GM21717 (cell line): ENCODE results near the gene FASTKD2.
"Not testable (repeated sequence)": the region's sequence is repeated elsewhere in the genome, so short reads cannot be mapped to it uniquely, and the experiment has no call there.

Experiments
- ATAC-seq: cut with Tn5 transposase; IDR thresholded peaks from one replicate; pipeline ENCODE4 v1.9.1; 2021; ENCODE audit warnings: mild to moderate bottlenecking, moderate library complexity; ENCODE audit not compliant: unreplicated experiment

Gene FASTKD2

GRCh38 chr2:206790311-206790935 is 25.0 kb downstream of the FASTKD2 start:
- ATAC-seq: no peak

- ATAC-seq: no peak
Measured at GRCh38 chr2:206792645-206793044, 27.2 kb downstream of the FASTKD2 start.

- no peak for ATAC-seq
Measured at GRCh38 chr2:206797376-206797775, 32.0 kb downstream of the FASTKD2 start.

- ATAC-seq: peak; percentile 73
Measured at GRCh38 chr2:206798000-206798399, 32.6 kb downstream of the FASTKD2 start.

- ATAC-seq: no peak
Measured at GRCh38 chr2:206799083-206799482, 33.7 kb downstream of the FASTKD2 start.

GRCh38 chr2:206800506-206801417 is 35.4 kb downstream of the FASTKD2 start:
- peak; percentile 58 for ATAC-seq

GRCh38 chr2:206801418-206802189 is 36.2 kb downstream of the FASTKD2 start:
- no peak for ATAC-seq

- no peak for ATAC-seq
Measured at GRCh38 chr2:206802654-206803514, 37.5 kb downstream of the FASTKD2 start.

GRCh38 chr2:206804326-206804725 is 38.9 kb downstream of the FASTKD2 start:
- ATAC-seq: no peak

- ATAC-seq: no peak
Measured at GRCh38 chr2:206805887-206806607, 40.6 kb downstream of the FASTKD2 start.

GRCh38 chr2:206807624-206808023 is 42.2 kb downstream of the FASTKD2 start:
- not testable (repeated sequence) for ATAC-seq

GRCh38 chr2:206812471-206812870 is 47.1 kb downstream of the FASTKD2 start:
- ATAC-seq: not testable (repeated sequence)

- no peak for ATAC-seq
Measured at GRCh38 chr2:206814498-206814897, 49.1 kb downstream of the FASTKD2 start.

- no peak for ATAC-seq
Measured at GRCh38 chr2:206820807-206821206, 55.4 kb downstream of the FASTKD2 start.

GRCh38 chr2:206823178-206823577 is 57.8 kb downstream of the FASTKD2 start:
- ATAC-seq: no peak

- no peak for ATAC-seq
Measured at GRCh38 chr2:206824087-206824618, 58.7 kb downstream of the FASTKD2 start.

- ATAC-seq: no peak
Measured at GRCh38 chr2:206824993-206825392, 59.6 kb downstream of the FASTKD2 start.

- no peak for ATAC-seq
Measured at GRCh38 chr2:206831442-206831995, 66.1 kb downstream of the FASTKD2 start.

- ATAC-seq: no peak
Measured at GRCh38 chr2:206832873-206833272, 67.5 kb downstream of the FASTKD2 start.
